Stimulated activated CD8-positive, alpha-beta memory T cell treated with anti-CD3 and anti-CD28 coated beads, Interleukin-12 subunit alpha, Interleukin-12 subunit beta, amount 100 ng/mL, for 24 hours (primary cell): ENCODE results near the gene UGT1A5.

Experiments
- DNase-seq: peaks from one replicate; pipeline ENCODE4 v3.0.0-alpha.2; 2020; ENCODE audit errors: extremely low read depth

UGT1A5 gene

DNA sequence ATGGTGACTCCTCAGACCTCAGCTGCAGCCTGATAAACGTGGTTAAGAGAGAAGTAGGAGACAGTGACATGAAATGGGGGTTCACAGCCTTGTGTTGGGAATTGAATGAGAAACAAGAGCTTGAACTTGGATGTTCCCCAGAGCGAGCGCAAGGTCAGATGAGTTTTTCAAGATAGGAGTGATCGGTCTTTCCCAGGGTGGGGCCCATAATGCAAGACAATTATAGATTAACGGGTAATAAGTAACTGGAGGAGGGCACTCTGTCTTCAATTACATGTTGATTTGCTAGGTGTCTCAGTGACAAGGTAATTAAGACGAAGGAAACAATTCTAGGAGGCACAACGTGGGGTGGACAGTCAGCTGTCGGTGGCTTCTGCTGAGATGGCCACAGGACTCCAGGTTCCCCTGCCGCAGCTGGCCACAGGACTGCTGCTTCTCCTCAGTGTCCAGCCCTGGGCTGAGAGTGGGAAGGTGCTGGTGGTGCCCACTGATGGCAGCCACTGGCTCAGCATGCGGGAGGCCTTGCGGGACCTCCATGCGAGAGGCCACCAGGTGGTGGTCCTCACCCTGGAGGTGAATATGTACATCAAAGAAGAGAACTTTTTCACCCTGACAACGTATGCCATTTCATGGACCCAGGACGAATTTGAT, at the start of gene UGT1A5:
Gene UGT1A5 (plus strand): TSS at position 297 of the 651 bp plus-strand sequence. CDS start 85 bp downstream, at position 382.
- DNase-seq, result no peak

DNA sequence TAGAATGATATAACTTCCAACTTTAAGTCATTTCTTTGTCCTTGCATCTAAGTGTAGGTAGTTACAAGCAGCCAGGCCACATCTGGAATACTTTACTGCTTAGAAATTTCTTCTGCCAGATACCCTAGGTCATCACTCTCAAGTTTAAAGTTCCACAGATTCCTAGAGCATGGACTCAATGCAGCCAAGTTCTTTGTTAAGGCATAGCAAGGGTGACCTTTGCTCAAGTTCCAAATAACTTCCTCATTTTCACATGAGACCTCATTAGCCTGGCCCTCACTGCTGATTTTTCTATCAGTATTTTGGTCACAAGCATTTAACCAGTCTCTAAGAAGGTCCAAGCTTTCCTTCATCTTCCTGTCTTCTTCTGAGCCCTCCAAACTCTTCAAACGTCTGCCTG, 48.8 kb upstream of the UGT1A5 start:
- no peak for DNase-seq

DNA sequence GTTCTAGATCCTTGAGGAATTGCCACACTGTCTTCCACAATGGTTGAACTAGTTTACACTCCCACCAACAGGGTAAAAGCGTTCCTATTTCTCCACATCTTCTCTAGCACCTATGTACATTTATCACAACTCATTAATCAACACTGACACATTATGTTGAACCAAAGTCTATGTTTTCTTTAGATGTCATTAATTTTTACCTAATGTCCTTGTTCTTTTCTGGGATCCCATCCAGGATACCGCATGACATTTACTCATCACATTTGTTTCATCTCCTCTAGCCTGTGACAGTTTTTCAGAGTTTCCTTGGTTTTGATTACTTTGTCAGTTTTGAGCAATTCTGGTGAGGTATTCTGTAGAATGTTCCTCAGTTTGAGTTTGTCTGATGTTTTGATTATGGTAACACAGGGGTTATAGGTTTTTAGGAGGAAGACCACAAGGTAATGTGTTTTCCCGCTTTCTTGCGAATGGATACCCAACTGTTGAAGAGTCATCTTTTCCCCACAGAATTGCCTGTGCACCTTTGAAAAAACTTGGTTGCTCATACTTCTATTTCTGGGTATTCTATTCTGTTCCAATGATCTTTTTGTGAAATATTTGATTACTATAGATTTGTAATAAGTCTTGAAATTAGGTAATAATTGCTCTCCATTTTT, 44.0 kb upstream of the UGT1A5 start:
- DNase-seq, result no peak

DNA sequence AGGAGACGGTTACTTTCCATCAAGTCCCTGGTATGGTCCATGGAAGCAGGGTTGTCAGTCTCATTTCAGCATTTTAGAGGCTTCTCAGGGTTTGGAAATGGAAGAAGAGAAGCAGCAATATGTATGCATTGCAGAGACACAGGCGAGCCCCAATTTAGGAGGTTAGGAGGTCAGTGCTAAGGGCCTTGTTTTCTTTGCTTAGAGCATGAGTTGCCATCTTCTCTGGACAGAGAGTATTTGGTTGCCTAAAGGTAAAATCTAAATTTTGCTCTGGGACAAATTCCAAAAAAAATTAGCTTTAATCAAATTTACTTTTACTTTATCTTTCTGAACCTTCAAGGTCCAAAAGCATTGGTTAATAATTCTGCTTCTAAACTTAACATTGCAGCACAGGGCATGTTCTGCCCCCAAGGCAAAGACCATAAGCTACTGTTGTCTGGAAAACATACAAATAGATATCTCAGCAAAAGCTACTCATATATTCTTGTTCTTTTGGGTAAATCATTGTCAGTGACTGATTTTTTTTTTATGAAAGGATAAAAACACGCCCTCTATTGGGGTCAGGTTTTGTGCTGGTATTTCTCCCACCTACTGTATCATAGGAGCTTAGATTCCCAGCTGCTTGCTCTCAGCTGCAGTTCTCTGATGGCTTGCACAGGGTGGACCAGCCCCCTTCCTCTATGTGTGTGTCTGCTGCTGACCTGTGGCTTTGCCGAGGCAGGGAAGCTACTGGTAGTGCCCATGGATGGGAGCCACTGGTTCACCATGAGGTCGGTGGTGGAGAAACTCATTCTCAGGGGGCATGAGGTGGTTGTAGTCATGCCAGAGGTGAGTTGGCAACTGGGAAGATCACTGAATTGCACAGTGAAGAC, 41.2 kb upstream of the UGT1A5 start, which contains the start of gene UGT1A9:
Gene UGT1A9 (plus strand): TSS at position 609 of the 872 bp plus-strand sequence. CDS start 37 bp downstream, at position 646.
- DNase-seq, result no peak

DNA sequence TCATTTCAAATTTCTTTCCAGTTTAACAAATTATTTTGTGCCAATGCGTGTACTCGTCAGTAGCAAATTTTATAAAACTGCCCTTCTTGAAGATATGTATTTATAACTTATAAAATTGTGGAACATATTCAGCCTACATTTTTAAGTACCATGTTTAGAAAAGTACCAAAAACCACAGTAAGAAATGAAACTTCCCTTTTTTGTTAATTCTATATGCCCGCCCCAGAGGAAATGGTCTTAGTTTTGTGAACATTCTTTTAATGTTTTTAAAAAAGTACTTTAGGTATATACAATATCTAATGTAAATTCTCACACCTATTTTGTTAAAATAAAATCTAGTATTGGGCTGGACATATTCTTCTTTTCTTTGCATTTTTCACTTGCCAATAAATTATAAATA, 39.8 kb upstream of the UGT1A5 start:
- no peak for DNase-seq

DNA sequence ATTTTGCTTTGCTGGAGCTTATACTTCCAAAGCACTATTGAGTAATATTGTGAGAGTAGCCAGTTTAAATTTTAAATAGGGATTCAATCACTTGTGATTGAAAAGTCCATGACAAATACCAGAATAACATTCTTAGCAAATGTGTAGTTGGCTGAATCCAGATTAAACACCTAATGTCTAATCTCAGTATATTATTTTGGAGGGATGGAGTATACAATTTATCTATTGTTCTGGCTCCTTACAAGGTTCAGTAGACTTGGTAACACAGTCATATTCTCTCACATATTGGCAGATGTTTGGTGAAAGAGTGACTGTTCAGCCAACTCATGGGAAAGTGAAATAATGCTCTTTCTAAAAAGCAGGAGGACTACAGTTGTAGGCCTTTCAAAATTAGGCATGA, 38.8 kb upstream of the UGT1A5 start:
- no peak for DNase-seq

DNA sequence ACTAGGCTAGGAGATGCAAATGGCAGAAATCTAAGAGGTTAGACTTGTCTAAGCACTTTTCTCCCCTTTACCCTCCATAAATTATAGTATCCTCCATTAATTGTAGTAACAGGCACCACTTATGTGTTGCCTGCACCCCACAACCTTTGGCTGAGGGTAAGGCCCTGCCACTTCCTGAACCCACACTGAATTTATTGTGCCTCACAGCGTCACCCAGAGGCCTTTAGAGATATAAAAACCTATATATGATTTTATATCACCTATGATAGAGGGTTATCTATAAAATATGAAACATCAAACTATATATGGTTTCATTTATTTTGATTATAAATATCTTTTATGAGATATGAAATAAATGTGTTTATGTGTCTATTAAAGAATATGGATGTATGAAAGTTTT, 38.4 kb upstream of the UGT1A5 start:
- no peak for DNase-seq

DNA sequence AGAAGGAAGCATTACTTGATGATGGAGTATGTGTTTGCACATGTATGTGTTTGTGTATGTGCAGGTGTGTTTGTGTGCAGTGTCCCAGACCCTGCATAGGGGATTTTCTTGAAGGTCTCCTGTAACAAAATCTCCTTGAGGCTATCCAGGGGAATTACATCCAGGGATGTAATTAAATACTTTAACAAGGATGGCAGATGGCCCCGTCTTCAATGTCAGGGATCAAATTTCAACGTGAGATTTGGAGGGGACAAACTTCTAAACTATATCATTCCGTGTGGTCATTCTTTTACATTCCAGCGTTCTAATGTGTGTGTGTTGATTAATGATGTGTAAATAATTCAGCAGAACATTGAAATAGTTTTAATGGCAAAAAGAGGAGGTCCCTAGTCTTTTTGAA, 37.7 kb upstream of the UGT1A5 start:
- no peak for DNase-seq

DNA sequence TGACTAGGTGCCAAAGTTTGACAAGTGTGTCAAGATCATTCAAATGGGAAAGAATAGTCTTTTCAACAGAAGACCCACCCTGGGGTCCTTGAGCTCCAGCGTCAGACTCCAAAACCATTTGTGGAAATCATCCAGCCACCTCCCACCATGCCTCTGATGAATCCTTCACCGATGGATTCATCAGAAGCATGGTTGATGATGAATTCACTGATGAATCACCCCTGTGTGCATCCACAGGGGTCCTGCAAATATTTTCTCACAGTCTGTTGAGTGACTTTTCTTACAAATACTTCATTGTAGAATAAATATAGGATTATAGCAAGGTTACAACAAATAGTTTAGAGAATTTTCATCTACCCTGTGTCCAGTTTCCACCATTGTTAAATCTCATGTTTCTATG, 36.7 kb upstream of the UGT1A5 start:
- no peak for DNase-seq

DNA sequence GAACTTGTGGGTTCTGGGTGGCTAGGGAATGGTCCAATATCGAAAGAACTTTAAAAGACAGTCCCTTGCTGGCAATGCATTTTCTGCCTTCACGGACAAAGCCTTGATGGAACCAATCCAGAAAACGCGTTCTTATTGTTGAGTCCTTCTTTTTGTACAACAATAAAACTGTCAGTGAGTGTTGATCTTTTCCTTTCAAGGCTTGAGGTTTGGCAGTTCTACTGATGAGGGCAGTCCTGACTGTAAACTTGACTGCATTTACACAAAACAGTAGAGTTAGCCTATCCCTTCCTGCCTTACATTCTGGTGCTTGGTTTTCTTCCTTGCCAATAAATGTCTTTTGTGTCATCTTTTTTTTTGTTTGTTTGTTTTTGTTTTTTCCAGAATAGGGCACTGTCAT, 33.5 kb upstream of the UGT1A5 start:
- DNase-seq, result no peak

DNA sequence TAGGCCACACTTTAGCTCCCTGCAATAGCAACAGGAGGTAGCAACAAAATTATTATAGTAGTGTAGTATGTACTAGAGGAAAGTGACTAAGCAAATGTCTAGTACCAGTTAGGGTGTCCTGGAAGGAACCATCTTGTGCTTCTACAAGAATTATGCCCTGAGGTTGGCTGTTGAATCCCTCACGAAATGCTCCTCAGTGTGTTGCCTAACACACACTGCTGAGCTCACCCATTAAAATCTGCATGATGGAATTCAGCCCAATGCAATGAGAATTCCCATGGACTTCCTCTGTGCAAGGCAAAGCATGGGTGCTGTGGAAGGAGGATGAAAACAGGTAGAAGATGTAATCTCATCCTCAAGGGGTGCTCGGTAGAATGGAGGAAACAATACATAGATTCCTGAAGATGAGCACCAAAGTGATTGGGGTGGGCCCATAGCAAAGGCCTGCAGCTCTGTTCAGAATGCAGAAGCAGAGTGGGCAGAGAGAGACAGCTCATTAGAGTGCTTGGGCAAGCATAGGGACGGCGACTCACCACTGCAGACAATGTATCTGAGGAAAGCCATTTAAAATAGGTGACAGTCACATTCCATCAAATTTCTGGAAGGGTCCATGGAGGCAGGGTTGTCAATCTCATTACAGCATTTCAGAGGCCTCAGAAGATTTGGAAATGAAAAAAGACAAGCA, 32.2 kb upstream of the UGT1A5 start:
- no peak for DNase-seq

DNA sequence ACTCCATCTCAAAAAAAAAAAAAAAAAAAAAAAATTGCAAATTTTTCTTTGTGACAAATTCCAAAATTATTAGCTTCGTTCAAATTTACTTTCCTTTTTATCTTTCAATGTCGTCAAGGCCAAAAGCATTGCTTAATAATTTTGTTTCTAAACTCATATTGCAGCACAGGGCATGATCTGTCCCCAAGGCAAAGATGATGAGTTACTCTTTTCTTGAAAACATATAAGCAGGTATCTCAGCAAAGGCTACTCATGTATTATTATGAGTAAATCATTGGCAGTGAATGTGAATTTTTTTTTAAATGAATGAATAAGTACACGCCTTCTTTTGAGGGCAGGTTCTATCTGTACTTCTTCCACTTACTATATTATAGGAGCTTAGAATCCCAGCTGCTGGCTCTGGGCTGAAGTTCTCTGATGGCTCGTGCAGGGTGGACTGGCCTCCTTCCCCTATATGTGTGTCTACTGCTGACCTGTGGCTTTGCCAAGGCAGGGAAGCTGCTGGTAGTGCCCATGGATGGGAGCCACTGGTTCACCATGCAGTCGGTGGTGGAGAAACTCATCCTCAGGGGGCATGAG, 31.1 kb upstream of the UGT1A5 start, which contains the start of gene UGT1A7:
Gene UGT1A7 (plus strand): TSS at position 381 of the 579 bp plus-strand sequence. CDS start 37 bp downstream, at position 418.
- DNase-seq, result no peak

DNA sequence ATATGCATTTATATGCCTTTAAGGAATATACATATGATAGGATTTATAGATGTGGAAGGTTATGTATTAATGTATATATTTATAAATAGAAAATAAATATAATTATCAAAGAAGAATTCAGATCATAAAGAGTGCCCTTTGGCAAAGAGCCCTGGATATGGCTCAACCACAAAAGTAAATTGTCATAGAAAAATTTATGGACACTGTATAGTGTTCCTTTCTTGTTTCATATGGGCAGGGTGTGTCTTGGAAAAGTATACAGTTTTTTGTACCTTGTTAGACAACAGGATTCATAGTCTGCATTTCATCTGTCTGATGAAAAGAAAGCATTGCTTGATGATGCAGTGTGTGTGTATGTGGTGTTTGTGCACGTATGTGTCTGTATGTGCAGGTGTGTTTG, 28.1 kb upstream of the UGT1A5 start:
- DNase-seq, result no peak

DNA sequence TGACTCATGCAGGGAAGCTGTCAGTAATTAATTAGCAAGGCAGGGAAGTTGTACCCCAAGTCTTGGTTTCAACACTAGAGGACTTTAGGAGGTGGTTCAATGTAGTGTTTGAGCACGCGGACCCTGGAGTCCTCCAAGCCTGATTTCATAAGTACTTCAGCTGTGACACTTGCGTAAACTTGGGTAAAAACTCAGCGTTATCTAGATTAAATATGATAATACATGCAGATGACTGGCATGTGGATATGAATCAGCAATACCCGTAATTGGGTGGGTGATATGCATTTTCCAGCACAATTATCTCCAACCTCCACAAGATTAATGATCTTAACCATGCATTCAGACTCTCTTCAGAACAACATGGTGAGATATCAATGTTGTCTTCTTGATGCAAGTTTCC, 25.8 kb upstream of the UGT1A5 start:
- DNase-seq, result no peak

DNA sequence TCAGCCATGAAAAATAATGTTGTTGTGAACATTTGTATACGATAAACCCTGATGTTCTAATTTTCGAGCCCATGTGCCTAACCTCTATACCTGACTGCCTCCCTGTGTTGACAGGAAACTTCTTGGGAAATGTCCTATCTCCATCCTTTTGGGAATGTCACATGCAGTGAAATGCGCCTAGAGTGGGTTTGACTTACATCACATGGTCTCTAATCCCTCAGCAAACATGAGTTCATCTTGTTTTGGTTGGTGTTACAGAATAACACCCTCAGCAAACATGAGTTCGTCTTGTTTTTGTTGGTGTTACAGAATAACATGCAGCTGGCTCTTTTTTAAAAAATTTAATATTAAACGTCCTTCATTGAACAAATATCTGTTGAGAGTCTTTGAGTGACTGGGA, 24.4 kb upstream of the UGT1A5 start:
- DNase-seq, result no peak

DNA sequence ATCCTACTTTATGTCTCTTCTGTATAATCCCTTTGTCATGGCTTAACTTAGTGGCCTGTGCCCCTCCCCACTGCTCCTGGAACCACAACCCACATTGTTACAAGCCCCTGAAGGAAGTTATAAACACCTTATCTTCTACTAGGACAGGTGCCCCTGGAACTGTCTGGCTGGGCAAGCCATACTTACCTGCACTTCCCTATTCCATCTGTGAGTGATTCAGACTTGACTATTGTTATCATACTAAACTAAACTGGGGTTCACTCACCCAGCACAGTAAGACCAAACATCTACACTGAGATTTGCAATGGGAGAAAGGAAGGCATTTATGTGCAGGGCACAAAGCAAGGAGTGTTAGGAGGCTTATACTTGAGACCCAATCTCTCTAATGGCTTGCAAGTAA, 23.7 kb upstream of the UGT1A5 start:
- no peak for DNase-seq

DNA sequence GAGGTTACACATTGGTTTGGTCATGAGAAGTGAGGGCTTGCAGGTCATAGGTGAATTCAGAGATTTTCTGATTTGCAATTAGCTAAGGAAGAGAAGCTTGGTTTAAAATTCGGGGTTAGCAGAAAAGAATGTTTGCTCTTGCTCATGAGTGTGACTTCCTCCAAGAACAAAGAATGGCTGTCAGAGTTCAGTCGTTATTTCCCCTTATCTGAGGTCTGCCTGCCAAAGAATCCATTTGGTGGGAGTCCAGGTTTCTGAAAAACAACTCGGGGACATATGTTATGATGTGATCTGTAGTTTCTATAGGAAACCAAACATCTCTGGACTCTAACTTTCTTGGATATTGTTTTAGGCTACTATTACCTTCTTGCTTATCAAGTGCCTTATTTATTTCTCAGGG, 23.2 kb upstream of the UGT1A5 start:
- DNase-seq, result no peak

DNA sequence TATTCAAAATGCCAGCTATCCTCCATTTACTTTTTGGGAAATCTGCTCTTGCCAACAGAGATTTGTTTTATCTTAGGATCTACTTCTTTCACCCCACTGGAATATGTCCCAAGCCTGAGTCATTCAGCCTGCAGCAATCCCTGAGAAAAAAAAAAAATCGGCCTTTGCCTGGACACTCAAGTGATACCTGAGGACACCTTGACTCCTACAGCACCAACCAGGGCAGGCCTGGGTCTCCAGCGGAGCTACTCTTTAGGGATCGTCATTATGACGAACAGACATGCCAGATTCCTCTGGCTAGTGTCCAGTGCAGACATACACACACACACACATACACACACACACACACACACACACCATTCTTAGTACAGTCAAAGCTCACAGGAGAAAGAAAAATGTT, 22.3 kb upstream of the UGT1A5 start:
- DNase-seq, result no peak

DNA sequence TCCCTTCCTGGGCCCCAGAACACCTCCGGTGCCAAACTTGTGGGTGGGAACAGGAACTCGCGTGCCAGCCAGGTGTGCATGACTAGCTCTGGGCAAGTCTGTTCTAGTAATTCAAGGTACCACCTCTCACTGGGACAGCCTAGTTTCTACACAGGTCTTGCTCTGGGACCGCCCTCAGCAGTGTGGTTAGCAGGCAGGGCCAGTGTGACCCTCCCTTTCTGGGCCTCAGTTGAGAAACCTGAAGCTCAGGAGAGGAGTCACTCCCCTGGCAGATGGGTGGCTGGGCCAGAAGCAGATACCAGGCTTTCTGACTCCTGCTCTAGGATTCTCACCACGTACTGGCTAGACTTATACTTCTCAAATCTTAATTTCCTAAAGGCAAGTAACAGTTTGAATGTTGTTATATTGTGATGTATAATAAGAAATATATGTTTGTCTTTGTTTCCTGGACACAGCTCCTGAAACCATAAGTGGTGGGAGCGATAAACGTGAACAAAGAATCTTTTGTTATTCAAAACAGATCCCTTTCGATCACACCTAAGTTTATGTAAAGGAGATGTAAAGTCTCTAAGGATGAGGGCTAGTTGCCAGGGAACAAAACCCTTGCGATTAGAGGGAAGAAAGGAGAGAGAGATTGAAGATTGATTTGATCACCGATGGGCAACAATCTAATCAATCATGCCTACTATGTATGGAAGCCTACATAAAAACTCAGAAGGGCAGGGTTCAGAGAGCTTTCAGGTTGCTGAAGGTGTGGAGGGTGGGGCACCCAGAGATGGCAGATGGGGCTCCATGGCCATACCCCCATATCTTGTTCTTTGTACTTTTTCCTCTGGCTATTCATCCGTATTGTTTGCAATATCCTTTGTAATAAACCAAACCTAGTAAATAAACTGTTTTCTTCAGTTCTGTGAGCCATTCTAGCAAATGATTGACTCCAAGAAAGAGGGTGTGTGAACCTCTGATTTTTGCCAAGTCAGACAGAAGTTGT, 21.0 kb upstream of the UGT1A5 start:
- DNase-seq, result no peak

DNA sequence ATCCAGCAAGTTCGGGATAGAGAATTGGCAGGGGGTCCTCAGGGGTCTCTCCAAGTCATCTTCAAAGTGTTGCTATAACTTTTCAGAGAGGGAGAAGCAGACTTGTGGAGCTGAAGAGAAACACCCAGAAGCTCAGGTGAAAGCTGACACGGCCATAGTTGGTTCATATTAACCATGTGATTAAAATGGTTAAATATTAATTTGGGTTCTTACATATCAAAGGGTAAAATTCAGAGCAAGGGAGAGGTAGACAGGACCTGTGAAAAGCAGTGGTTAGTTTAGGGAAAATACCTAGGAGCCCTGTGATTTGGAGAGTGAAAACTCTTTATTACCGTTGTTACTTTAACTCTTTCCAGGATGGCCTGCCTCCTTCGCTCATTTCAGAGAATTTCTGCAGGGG, 20.1 kb upstream of the UGT1A5 start, which contains the start of gene UGT1A6:
Gene UGT1A6 (plus strand): TSS at position 243 of the 400 bp plus-strand sequence. CDS start 115 bp downstream, at position 358.
- DNase-seq, result no peak
